ENCODE measurements around the gene COASY.

COASY gene

DNA sequence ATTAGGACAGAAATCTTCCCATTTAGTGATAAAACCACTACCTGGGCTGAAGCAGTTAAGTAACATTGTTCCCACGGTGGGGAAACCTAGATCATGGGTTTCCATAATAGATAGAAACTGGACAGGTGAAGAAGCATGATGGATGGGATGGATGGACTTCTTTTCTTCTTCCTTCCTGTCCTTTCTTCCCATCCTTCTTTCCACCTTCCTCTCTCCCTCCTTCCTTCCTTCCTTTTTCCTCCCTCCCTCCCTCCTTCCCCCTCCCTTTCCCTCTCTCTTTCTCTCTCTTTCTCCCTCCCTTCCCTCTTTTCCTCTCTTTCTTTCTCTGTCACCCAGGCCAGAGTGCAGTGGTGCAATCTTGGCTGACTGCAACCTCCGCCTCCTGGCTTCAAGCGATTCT lies 12.5 kb downstream of the COASY start:
- H3K4me2 ChIP-seq (ENCODE audit: insufficient read depth, low read length) = 0 out of 2 replicates have a peak overlapping the region, but pooled peaks have one; percentile 2
- peaks cover 58% of the 10 kb centered on the region for H3K4me1 ChIP-seq (ENCODE audit: insufficient read depth, low read length)
- DNase-seq = no peak
- no peak overlapping the region for H3K27ac ChIP-seq (ENCODE audit: low read length)
- H3K36me3 ChIP-seq (ENCODE audit: insufficient read depth, low read length) = peaks cover 70% of the 10 kb centered on the region
- H3K9me3 ChIP-seq (ENCODE audit: insufficient read depth, low read length, severe bottlenecking) = no peaks in the 10 kb centered on the region
- H2AFZ ChIP-seq (ENCODE audit: low read depth, low read length) = no peak overlapping the region
- H4K20me1 ChIP-seq (ENCODE audit: insufficient read depth, low read length) = peaks cover 14% of the 10 kb centered on the region; the same call in 1 of the 2 replicates
- no peak for TF ChIP-seq EZH2 (IDR thresholded peaks at IDR 0.05; ENCODE audit: borderline replicate concordance, low read depth, low read length, severe bottlenecking)
- TF ChIP-seq, protein P1, sequence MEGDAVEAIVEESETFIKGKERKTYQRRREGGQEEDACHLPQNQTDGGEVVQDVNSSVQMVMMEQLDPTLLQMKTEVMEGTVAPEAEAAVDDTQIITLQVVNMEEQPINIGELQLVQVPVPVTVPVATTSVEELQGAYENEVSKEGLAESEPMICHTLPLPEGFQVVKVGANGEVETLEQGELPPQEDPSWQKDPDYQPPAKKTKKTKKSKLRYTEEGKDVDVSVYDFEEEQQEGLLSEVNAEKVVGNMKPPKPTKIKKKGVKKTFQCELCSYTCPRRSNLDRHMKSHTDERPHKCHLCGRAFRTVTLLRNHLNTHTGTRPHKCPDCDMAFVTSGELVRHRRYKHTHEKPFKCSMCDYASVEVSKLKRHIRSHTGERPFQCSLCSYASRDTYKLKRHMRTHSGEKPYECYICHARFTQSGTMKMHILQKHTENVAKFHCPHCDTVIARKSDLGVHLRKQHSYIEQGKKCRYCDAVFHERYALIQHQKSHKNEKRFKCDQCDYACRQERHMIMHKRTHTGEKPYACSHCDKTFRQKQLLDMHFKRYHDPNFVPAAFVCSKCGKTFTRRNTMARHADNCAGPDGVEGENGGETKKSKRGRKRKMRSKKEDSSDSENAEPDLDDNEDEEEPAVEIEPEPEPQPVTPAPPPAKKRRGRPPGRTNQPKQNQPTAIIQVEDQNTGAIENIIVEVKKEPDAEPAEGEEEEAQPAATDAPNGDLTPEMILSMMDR (IDR thresholded peaks at IDR 0.05; ENCODE audit: borderline replicate concordance, extremely low read depth, low read length, poor library complexity, severe bottlenecking) = no peak
- no peak overlapping the region for H3K9ac ChIP-seq (ENCODE audit: low read depth, low read length)
- no peak overlapping the region for H3K4me3 ChIP-seq (ENCODE audit: low read depth in 1 of 2, low read length in 2 of 2)
- ATAC-seq (ENCODE audit: insufficient read depth, low read depth) = no peak
- no peaks in the 10 kb centered on the region for H3K27me3 ChIP-seq (ENCODE audit: insufficient read depth, low read length, poor library complexity)
- H3K79me2 ChIP-seq (ENCODE audit: insufficient read depth, low read length) = peaks cover 86% of the 10 kb centered on the region

DNA sequence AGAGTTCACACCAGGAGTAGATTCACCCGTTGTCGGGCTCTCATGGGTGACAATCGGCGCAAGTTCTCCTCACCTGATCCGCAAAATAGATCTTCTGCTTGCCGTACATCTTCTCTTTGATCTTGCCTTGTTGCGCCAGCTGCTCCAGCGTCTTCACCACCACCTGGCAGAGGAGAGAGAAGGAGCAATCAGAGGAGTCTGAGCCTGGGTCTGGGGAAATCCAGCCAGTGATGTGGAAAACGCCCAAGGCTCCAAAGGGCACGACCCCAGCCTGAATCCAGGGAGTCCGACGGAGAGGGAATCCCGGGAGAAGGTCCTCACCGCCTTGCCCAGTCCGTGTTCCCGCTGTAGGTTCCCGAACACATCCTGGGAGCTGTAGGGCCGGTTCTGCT lies 15.2 kb downstream of the COASY start:
- Histone ChIP-seq H3K4me3 (ENCODE audit: low read depth in 1 of 2, low read length in 2 of 2) (peak overlapping the region; percentile 89 to 92), H2AFZ (ENCODE audit: low read depth, low read length) (peak overlapping the region; percentile 95), H3K27ac (ENCODE audit: low read length) (peak overlapping the region; percentile 81), H3K9me3 (ENCODE audit: insufficient read depth, low read length, severe bottlenecking) (no peaks in the 10 kb centered on the region), H3K79me2 (ENCODE audit: insufficient read depth, low read length) (peaks cover 70% of the 10 kb centered on the region), H3K4me2 (ENCODE audit: insufficient read depth, low read length) (peak overlapping the region; percentile 74), H4K20me1 (ENCODE audit: insufficient read depth, low read length) (peaks cover 9% of the 10 kb centered on the region; the same call in 1 of the 2 replicates), H3K9ac (ENCODE audit: low read depth, low read length) (peak overlapping the region; percentile 76), H3K36me3 (ENCODE audit: insufficient read depth, low read length) (peaks cover 67% of the 10 kb centered on the region), H3K4me1 (ENCODE audit: insufficient read depth, low read length) (peaks cover 57% of the 10 kb centered on the region), H3K27me3 (ENCODE audit: insufficient read depth, low read length, poor library complexity) (no peaks in the 10 kb centered on the region)
- DNase-seq (peak; percentile 57), ATAC-seq (ENCODE audit: insufficient read depth, low read depth) (peak; percentile 43)
- no peak for TF ChIP-seq EZH2 (IDR thresholded peaks at IDR 0.05; ENCODE audit: borderline replicate concordance, low read depth, low read length, severe bottlenecking)
- TF ChIP-seq, protein P1 (IDR thresholded peaks at IDR 0.05; ENCODE audit: borderline replicate concordance, extremely low read depth, low read length, poor library complexity, severe bottlenecking) = no peak

DNA sequence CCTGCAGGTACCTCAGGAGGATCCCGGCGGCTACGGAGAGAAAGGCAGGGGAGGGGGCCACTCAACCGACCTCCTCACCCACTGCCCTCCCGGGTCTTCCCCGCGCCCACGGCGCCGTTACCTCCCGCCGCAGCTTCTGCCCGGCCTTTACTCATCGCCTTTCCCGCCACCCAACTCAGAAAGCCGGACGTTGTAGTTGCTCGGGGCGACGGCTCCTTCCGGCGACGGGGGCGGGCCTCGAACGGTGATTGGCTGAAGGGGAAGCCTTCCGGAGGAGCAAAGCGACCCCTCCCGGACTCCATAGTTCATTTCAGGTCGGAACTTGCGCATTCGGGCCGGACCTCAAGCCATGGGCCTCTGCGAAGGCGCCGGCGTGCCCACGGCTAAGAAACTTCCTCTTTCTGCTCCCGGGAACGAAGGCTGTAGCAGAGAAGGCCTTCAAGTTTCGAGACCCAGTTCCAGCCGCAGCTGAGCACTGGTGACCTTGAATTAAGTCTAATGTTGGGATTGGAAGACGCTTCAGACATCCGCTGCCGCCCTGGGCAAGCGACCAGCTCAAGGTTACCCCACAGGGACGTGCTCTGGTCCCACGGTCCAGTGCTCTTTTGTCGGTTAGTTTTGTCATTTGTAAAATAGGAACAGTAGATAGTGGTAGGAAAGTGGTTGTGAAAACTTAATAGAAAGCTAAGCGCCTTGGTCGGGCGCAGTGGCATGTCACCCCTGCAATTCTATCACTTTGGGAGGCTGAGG lies 15.8 kb downstream of the COASY start, which contains the start of gene PSMC3IP:
Gene PSMC3IP, minus strand, starts transcription at position 198 of the 750 bp plus-strand sequence. Its CDS starts 43 bp downstream, at position 155.
- Histone ChIP-seq H3K27ac (ENCODE audit: low read length) (peak within 1 kb of the TSS; percentile 87), H3K27me3 (ENCODE audit: insufficient read depth, low read length, poor library complexity) (no peaks in the 10 kb centered on the region), H3K36me3 (ENCODE audit: insufficient read depth, low read length) (peaks cover 67% of the 10 kb centered on the region), H2AFZ (ENCODE audit: low read depth, low read length) (peak within 1 kb of the TSS; percentile 95), H3K9ac (ENCODE audit: low read depth, low read length) (peak within 1 kb of the TSS; percentile 76), H3K4me1 (ENCODE audit: insufficient read depth, low read length) (peaks cover 57% of the 10 kb centered on the region), H3K4me3 (ENCODE audit: low read depth in 1 of 2, low read length in 2 of 2) (peak within 1 kb of the TSS; percentile 89 to 92), H3K79me2 (ENCODE audit: insufficient read depth, low read length) (peaks cover 65% of the 10 kb centered on the region), H3K4me2 (ENCODE audit: insufficient read depth, low read length) (peak within 1 kb of the TSS; percentile 74), H4K20me1 (ENCODE audit: insufficient read depth, low read length) (peaks cover 7% of the 10 kb centered on the region; the same call in 1 of the 2 replicates), H3K9me3 (ENCODE audit: insufficient read depth, low read length, severe bottlenecking) (no peaks in the 10 kb centered on the region)
- ATAC-seq (ENCODE audit: insufficient read depth, low read depth) = peak; percentile 88
- TF ChIP-seq, protein P1 (IDR thresholded peaks at IDR 0.05; ENCODE audit: borderline replicate concordance, extremely low read depth, low read length, poor library complexity, severe bottlenecking) = peak; percentile 60
- no peak for TF ChIP-seq EZH2 (IDR thresholded peaks at IDR 0.05; ENCODE audit: borderline replicate concordance, low read depth, low read length, severe bottlenecking)
- DNase-seq = peak; percentile 94

Data from DND-41 (cell line).